Osteoblast (primary cell): ENCODE data around the gene LIPI. TPM values are rescaled to one million over a fixed set of nuclear protein-coding genes. Genes with fewer than 3 reads are reported as not detected.

Experiments
- DNase-seq: peaks from one replicate; pipeline ENCODE4 v3.0.0; 2011; ENCODE audit warnings: low spot score, mixed read lengths; ENCODE audit not compliant: insufficient read length; ENCODE audit errors: missing footprints
- H2AFZ ChIP-seq: 2 replicates; pipeline ENCODE4 v1.6.0; 2011; ENCODE audit warnings: mild to moderate bottlenecking, low read length
- H3K27ac ChIP-seq: 2 replicates; pipeline ENCODE4 v1.5.1; 2011; ENCODE audit warnings: mild to moderate bottlenecking, low read depth, low read length, moderate library complexity
- H3K27me3 ChIP-seq: 2 replicates; pipeline ENCODE4 v1.6.0; 2012; ENCODE audit warnings: mild to moderate bottlenecking, control low read depth, inconsistent platforms, low read length, moderate library complexity; ENCODE audit not compliant: insufficient read depth
- H3K36me3 ChIP-seq: 2 replicates; pipeline ENCODE4 v1.5.1; 2011; ENCODE audit warnings: mild to moderate bottlenecking, low read length, control low read depth, moderate library complexity; ENCODE audit not compliant: insufficient read depth
- H3K4me1 ChIP-seq: 2 replicates; pipeline ENCODE4 v1.5.1; 2011; ENCODE audit warnings: mild to moderate bottlenecking, low read length, control low read depth, moderate library complexity; ENCODE audit not compliant: insufficient read depth
- H3K4me2 ChIP-seq: 2 replicates; pipeline ENCODE4 v1.6.0; 2011; ENCODE audit warnings: mild to moderate bottlenecking, low read length; ENCODE audit not compliant: insufficient read depth
- H3K4me3 ChIP-seq: fragments of 200-600 bp; sonication (generic); 3 replicates; pipeline ENCODE4 v1.5.1; 2012; ENCODE audit warnings: mild to moderate bottlenecking, low read length, inconsistent platforms; ENCODE audit not compliant: insufficient read depth
- H3K79me2 ChIP-seq: 2 replicates; pipeline ENCODE4 v1.6.0; 2012; ENCODE audit warnings: mild to moderate bottlenecking, low read length, control low read depth, inconsistent platforms; ENCODE audit not compliant: insufficient read depth
- H3K9me3 ChIP-seq: 2 replicates; pipeline ENCODE4 v1.5.1; 2011; ENCODE audit warnings: low read depth, low read length, control low read depth
- H4K20me1 ChIP-seq: 2 replicates; pipeline ENCODE4 v1.6.0; 2012; ENCODE audit warnings: mild to moderate bottlenecking, low read length, control low read depth; ENCODE audit not compliant: insufficient read depth
- total RNA-seq: library from RNA; depleted of rRNA; stranded (reverse); fragments of >200 nt; gene quantifications from 2 replicates; pipeline ENCODE4 v1.2.3, GENCODE V29; 2012
- TF ChIP-seq, protein P1 (sequence below): IDR thresholded peaks from 2 replicates; pipeline ENCODE4 v1.5.1; 2011; ENCODE audit warnings: mild to moderate bottlenecking, low read depth, low read length, moderate library complexity; ENCODE audit errors: extremely low read depth

LIPI gene
- total RNA-seq, 1 donor = not detected

DNA sequence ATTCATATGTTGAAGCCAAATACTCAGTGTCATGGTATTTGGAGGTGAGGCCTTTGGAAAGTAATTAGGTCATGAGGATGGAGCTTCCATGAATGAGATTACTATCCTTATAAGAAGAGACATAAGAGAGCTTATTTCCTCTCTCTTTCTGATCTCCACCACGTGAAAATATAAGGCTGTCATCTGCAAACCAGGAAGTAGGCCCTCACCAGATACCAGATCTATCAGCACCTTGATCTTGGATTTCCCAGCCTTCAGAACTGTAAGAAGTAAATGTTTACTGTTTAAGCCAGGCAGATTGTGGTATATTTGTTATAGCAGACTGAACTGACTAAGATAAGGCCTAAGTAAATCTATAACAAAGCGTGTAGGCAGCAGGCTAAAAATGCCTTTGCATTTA lies 30.5 kb upstream of the LIPI start:
- no peak overlapping the region for H3K4me2 ChIP-seq
- H3K79me2 ChIP-seq = no peaks in the 10 kb centered on the region
- no peaks in the 10 kb centered on the region for H3K27me3 ChIP-seq
- no peak overlapping the region for H3K27ac ChIP-seq
- no peaks in the 10 kb centered on the region for H3K36me3 ChIP-seq
- H3K9me3 ChIP-seq = peaks cover 5% of the 10 kb centered on the region
- no peak overlapping the region for H2AFZ ChIP-seq
- DNase-seq = no peak
- TF ChIP-seq, protein P1, sequence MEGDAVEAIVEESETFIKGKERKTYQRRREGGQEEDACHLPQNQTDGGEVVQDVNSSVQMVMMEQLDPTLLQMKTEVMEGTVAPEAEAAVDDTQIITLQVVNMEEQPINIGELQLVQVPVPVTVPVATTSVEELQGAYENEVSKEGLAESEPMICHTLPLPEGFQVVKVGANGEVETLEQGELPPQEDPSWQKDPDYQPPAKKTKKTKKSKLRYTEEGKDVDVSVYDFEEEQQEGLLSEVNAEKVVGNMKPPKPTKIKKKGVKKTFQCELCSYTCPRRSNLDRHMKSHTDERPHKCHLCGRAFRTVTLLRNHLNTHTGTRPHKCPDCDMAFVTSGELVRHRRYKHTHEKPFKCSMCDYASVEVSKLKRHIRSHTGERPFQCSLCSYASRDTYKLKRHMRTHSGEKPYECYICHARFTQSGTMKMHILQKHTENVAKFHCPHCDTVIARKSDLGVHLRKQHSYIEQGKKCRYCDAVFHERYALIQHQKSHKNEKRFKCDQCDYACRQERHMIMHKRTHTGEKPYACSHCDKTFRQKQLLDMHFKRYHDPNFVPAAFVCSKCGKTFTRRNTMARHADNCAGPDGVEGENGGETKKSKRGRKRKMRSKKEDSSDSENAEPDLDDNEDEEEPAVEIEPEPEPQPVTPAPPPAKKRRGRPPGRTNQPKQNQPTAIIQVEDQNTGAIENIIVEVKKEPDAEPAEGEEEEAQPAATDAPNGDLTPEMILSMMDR = no peak
- no peaks in the 10 kb centered on the region for H4K20me1 ChIP-seq
- no peaks in the 10 kb centered on the region for H3K4me1 ChIP-seq
- no peak overlapping the region for H3K4me3 ChIP-seq

DNA sequence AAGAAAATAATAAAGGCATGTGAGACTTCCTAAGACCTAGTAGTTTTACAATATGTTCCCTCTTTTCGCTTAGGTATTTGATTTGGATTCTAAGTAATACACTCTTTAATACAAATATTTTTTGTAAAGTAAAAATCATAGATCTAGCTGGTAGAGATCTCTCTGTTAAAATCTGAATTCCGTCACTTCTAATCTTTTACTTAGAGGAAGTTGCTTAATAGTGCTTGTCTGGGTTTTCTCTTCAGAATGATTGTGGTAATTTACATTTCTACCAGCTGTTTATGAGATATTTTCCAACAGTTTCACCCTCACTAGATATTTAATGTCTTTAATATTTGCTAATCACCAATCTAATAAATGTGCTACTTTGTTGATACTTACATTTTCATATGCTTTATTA lies 28.5 kb upstream of the LIPI start:
- Histone ChIP-seq H3K9me3 (peaks cover 2% of the 10 kb centered on the region), H3K36me3 (no peaks in the 10 kb centered on the region), H3K4me3 (no peak overlapping the region), H3K27ac (no peak overlapping the region), H3K4me2 (no peak overlapping the region), H4K20me1 (no peaks in the 10 kb centered on the region), H3K79me2 (no peaks in the 10 kb centered on the region), H3K4me1 (no peaks in the 10 kb centered on the region), H3K27me3 (no peaks in the 10 kb centered on the region), H2AFZ (no peak overlapping the region)
- no peak for DNase-seq
- TF ChIP-seq, protein P1 = no peak

DNA sequence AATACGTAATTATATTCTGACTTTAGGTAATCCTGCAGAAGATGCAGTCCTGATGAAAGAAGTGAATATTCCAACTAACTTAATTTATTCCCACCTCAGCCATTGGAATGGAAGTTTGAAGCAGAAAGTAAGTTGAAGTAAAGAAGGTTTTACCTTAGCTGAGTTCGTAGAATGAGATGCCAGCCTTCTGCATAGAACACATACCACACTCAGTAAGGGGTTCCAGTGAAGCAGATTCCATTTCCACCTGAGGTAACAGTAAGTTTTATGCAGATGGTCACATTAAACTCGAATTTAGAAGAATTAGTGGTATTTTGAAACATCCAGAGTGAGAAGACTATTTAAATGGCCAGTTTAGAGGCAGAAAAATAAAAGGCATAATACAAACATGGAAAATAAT lies 25.4 kb upstream of the LIPI start:
- H3K9me3 ChIP-seq = peaks cover 2% of the 10 kb centered on the region
- no peak overlapping the region for H3K4me3 ChIP-seq
- no peaks in the 10 kb centered on the region for H3K27me3 ChIP-seq
- H3K36me3 ChIP-seq = no peaks in the 10 kb centered on the region
- TF ChIP-seq, protein P1 = no peak
- no peak overlapping the region for H3K4me2 ChIP-seq
- H2AFZ ChIP-seq = no peak overlapping the region
- H3K79me2 ChIP-seq = no peaks in the 10 kb centered on the region
- no peaks in the 10 kb centered on the region for H4K20me1 ChIP-seq
- H3K4me1 ChIP-seq = no peaks in the 10 kb centered on the region
- H3K27ac ChIP-seq = no peak overlapping the region
- no peak for DNase-seq

DNA sequence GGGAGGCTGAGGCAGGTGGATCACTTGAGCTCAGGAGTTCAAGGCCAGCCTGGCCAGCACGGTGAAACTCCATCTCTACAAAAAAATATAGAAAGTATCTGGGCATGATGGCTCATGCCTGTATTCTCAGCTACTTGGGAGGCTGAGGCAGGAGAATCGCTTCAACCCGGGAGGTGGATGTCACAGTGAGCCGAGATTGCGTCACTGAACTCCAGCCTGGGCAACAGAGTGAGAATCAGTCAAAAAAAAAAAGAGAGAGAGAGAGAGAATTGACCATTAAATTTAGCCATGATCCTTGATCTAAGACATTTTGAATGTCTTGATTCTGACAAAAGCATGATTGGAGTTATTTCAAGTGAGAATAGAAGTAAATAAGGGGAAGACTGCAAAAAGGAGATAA lies 24.3 kb upstream of the LIPI start:
- no peak overlapping the region for H2AFZ ChIP-seq
- H3K4me1 ChIP-seq = no peaks in the 10 kb centered on the region
- H3K9me3 ChIP-seq = no peaks in the 10 kb centered on the region
- H3K4me3 ChIP-seq = no peak overlapping the region
- TF ChIP-seq, protein P1 = no peak
- no peaks in the 10 kb centered on the region for H3K36me3 ChIP-seq
- H3K27me3 ChIP-seq = no peaks in the 10 kb centered on the region
- no peak overlapping the region for H3K27ac ChIP-seq
- no peaks in the 10 kb centered on the region for H4K20me1 ChIP-seq
- H3K4me2 ChIP-seq = no peak overlapping the region
- DNase-seq = no peak
- no peaks in the 10 kb centered on the region for H3K79me2 ChIP-seq
